Activated naive CD4-positive, alpha-beta T cell treated with anti-CD3 and anti-CD28 coated beads, Interleukin-2, amount 10 ng/mL, durations not matched to agents 7 days and 5 days (primary cell): ENCODE measurements around the gene NOVA2.

Experiments
- CTCF ChIA-PET: fragments of 350-600 bp; sonication (Branson Sonifier 250); formaldehyde crosslinking; loops from one replicate; lab custom pipeline; 2021; ENCODE audit warnings: antibody characterized with exemption; lab: Charles Lee
- DNase-seq: peaks from one replicate; pipeline ENCODE4 v3.0.0-alpha.2; 2020
- H3K27ac Mint-ChIP-seq: one replicate; pipeline ENCODE4 v1.8.0; 2021; ENCODE audit warnings: mild to moderate bottlenecking, moderate library complexity, mixed read lengths
- H3K27me3 Mint-ChIP-seq: one replicate; pipeline ENCODE4 v1.8.0; 2021; ENCODE audit warnings: mild to moderate bottlenecking, mixed read lengths
- H3K36me3 Mint-ChIP-seq: one replicate; pipeline ENCODE4 v1.8.0; 2021; ENCODE audit warnings: mixed read lengths
- H3K4me1 Mint-ChIP-seq: one replicate; pipeline ENCODE4 v1.8.0; 2021; ENCODE audit warnings: mixed read lengths
- H3K4me3 Mint-ChIP-seq: one replicate; pipeline ENCODE4 v1.8.0; 2021; ENCODE audit warnings: mild to moderate bottlenecking, moderate library complexity, mixed read lengths
- H3K9me3 Mint-ChIP-seq: one replicate; pipeline ENCODE4 v1.8.0; 2021; ENCODE audit warnings: mixed read lengths

NOVA2 gene

DNA sequence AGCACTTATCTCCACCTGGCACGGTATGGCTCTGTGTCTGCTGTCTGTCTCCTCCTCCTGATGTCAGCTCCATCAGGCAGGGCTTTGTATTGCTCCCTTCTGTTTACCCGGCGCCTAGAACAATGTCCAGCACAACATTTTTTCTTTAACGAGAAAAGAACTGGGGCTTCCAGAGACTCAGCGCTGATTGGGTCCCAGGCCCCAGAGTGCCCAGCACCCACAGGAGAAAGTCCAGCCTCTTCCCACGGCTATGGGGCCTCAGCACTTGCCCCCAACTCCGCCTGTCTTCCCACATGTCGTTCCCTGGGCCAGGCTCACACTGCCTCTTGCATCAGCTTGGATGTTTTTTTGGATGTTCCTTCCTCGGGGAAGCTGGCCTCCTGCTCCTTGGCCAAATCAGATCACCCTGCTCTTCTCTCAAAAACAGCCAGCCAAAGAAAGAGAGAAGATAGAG is 78.1 kb downstream of the NOVA2 start:
- Mint-ChIP-seq H3K9me3 (no peaks in the 10 kb centered on the region), H3K36me3 (peaks cover 28% of the 10 kb centered on the region), H3K4me1 (peaks cover 11% of the 10 kb centered on the region), H3K27me3 (no peaks in the 10 kb centered on the region), H3K27ac (no peak overlapping the region), H3K4me3 (no peak overlapping the region)
- no peak for DNase-seq
- CTCF ChIA-PET: interaction anchor here (1.0 kb wide), 1 partner anchor 12 kb away, joined by 4 read pairs; no protein-coding TSS in a partner anchor

DNA sequence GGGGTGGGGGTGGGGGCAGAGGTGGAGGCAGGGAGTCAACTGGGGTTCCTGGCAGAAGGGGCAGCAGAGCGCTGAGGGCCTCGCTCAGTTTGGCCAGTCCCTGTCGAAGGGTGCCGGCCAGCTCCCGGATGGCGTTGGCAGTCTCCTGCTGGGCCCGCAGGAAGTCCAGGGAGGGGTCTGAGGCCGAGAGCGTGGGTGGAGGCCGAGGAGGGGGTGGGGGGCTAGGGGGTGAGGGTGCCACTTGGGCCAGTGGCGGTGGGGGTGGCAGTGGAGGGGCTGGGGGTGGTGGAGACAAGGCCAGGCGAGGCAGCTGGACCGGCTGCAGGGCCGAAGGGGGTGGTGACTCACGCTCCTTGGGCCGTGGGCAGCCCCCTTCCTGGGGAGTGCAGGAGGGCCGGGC is 82.8 kb downstream of the NOVA2 start:
- CTCF ChIA-PET: no interaction called here
- Mint-ChIP-seq H3K4me3 (no peak overlapping the region), H3K9me3 (no peaks in the 10 kb centered on the region), H3K27ac (no peak overlapping the region), H3K27me3 (no peaks in the 10 kb centered on the region), H3K4me1 (peaks cover 16% of the 10 kb centered on the region), H3K36me3 (peaks cover 17% of the 10 kb centered on the region)
- no peak for DNase-seq

- Mint-ChIP-seq H3K27ac (no peak overlapping the region), H3K4me1 (peaks cover 21% of the 10 kb centered on the region), H3K27me3 (no peaks in the 10 kb centered on the region), H3K36me3 (peaks cover 7% of the 10 kb centered on the region), H3K4me3 (no peak overlapping the region), H3K9me3 (no peaks in the 10 kb centered on the region)
- CTCF ChIA-PET: interaction anchor here (1.3 kb wide), 1 partner anchor 12 kb away, joined by 3 read pairs; no protein-coding TSS in a partner anchor
- no peak for DNase-seq
Observed at GRCh38 chr19:45889210-45889885, 84.3 kb downstream of the NOVA2 start.

GRCh38 chr19:45887200-45887710 is 86.4 kb downstream of the NOVA2 start:
- Mint-ChIP-seq H3K36me3 (peaks cover 10% of the 10 kb centered on the region), H3K27ac (peak overlapping the region; percentile 96), H3K27me3 (no peaks in the 10 kb centered on the region), H3K4me3 (peak overlapping the region; percentile 90), H3K9me3 (no peaks in the 10 kb centered on the region), H3K4me1 (peaks cover 30% of the 10 kb centered on the region)
- CTCF ChIA-PET: interaction anchor here (0.7 kb wide), 1 partner anchor 7 kb away, joined by 3 read pairs; no protein-coding TSS in a partner anchor
- DNase-seq: no peak

DNA sequence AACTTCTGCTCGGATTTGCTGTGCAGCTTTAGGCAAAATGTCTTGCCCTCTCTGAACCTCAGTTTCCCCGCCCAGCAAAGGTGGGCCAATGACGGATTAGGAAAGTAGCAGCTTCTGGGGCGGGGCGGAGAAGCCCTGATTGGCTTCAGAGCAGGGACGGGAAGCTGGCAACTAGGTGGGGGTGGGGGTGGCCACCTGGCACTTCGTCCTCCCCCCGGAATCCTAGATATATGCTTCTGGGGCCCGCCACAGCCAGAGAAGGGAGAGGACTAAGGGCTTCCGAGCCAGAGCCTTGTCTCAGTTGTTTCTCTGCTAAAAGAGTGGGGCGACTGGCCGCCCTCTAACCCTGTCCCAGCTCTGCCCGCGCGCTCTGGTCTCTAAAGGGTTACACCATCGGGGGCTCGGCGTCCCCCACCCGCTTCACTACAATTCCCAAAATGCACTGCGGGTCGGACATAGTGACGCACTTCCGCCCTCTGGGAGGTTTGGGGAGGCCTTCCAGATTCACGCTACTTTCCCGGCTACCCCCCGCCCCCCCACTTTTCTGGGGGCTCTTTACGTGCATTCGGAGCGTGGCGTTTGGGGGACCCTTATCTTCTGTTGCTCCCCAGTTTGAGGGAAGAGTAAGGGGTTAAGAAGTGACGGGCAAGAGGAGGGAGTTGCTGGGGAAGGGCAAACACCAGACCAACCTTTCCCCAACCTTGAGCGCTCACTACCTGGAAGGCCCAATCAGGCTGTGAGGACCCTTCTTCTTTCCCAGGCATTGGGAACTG is 87.1 kb downstream of the NOVA2 start:
- H3K4me1 Mint-ChIP-seq: peaks cover 34% of the 10 kb centered on the region
- H3K27me3 Mint-ChIP-seq: peaks cover 4% of the 10 kb centered on the region
- peak; percentile 97 for DNase-seq
- peak overlapping the region; percentile 96 for H3K27ac Mint-ChIP-seq
- peaks cover 10% of the 10 kb centered on the region for H3K36me3 Mint-ChIP-seq
- peak overlapping the region; percentile 90 for H3K4me3 Mint-ChIP-seq
- no peaks in the 10 kb centered on the region for H3K9me3 Mint-ChIP-seq
- CTCF ChIA-PET: interaction anchor here (0.7 to 5.3 kb wide), 7 partner anchors 8 to 123 kb away, joined by 3 to 58 read pairs (median 5); partner anchors contain the start of genes FOXA3, MYPOP, SIX5 and SYMPK

GRCh38 chr19:45885556-45886426 is 87.9 kb downstream of the NOVA2 start, which contains the start of gene IRF2BP1:
Gene IRF2BP1 (minus strand): TSS chr19:45886141. CDS start chr19:45885774, 367 bp downstream.
- Mint-ChIP-seq H3K27ac (peak within 1 kb of the TSS; percentile 96), H3K9me3 (no peaks in the 10 kb centered on the region), H3K4me3 (peak within 1 kb of the TSS; percentile 90), H3K4me1 (peaks cover 40% of the 10 kb centered on the region), H3K36me3 (peaks cover 10% of the 10 kb centered on the region), H3K27me3 (peaks cover 12% of the 10 kb centered on the region)
- peak; percentile 94 for DNase-seq
- CTCF ChIA-PET: interaction anchor here (1.1 to 5.3 kb wide), 7 partner anchors 15 to 124 kb away, joined by 3 to 58 read pairs (median 5); partner anchors contain the start of genes FOXA3, MYPOP, SIX5 and SYMPK

DNA sequence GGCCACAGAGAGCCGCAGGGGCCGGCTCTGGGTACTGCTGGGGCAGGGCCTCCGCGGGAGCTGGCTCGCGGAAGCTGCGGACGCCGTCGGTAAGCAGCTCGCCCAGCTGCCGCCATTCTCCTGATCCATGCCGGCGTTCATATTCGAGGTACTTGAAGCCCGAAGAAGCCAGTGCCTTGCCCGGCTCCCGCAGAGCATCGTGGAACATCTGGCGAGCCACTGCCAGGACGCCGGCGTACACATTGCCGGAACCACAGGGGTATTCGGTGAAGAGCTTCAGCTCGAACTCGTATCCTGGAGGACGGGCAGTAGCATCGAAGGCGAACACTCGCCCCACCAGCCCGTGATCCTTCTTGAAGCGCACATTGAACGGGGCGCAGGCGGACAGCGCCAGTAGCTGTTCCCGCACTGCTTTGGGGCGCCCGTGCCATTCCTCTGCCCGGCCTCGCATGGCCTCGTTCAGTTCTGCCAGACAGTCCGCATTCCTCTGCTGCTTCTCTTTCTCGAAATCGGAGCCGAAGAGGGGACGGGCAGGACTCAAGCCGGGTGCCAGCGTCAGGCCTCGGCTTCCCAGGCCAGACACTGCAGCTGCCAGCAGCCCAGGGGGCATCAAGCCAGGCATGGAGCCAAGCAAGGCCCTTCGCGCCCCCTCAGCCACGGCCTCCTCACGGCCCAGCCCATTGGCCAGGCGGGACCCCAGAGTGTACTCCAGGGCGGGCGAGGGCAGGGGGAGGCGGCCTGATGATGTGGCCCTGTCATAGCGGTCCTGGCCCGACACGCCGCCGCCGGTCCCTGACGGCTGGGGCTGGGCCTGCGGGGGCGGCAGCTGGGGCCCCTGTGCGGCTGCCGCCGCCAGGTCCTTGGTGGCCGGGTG is 88.7 kb downstream of the NOVA2 start:
- Mint-ChIP-seq H3K27ac (no peak overlapping the region), H3K4me3 (peak overlapping the region; percentile 56), H3K9me3 (no peaks in the 10 kb centered on the region), H3K36me3 (peaks cover 6% of the 10 kb centered on the region), H3K4me1 (peaks cover 40% of the 10 kb centered on the region), H3K27me3 (peaks cover 14% of the 10 kb centered on the region)
- peak; percentile 40 for DNase-seq
- CTCF ChIA-PET: interaction anchor here (1.1 to 5.3 kb wide), 6 partner anchors 16 to 125 kb away, joined by 3 to 58 read pairs (median 5); partner anchors contain the start of genes FOXA3, SIX5 and SYMPK

DNA sequence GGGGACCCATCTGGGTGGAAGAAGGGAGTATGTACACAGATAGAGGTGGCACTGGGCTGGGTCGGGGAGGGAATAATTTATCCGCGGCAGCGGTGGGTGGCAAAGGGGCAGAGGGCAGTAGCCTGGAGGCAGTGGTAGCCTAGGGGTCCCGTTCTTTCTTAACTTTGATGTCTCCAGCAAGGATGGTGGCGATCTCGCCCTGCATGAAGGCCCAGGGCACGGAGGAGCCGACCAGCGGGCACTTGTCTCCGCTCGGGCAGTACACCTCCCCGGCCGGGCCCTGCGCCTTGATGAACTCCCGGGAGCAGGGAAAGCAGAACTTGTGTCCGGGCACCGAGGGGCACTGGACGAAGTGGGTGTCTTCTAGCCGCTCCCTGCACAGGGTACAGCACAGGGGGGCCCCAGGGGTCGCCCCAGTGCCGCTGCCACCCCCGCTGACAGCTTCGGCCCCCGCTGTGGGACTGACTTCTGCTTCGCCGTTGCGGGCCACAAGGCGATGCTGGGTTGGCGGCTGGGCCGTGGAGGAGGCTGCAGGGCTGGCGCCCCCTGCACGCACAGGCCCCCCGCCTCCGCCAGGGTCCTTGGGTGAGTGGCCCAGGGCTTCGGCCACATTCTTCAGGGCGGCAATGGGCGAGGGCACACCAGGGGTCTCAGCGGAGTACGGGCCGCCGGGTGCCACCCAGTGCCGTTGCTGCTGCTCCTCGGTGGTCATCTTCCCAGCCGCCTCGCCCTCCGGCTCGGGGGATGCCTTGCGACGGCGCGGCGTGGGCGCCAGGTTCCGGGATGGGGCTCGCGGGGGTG is 89.6 kb downstream of the NOVA2 start:
- Mint-ChIP-seq H3K27ac (peak overlapping the region; percentile 65), H3K9me3 (no peaks in the 10 kb centered on the region), H3K4me1 (peaks cover 40% of the 10 kb centered on the region), H3K36me3 (peaks cover 4% of the 10 kb centered on the region), H3K4me3 (peak overlapping the region; percentile 65), H3K27me3 (peaks cover 14% of the 10 kb centered on the region)
- CTCF ChIA-PET: interaction anchor here (1.1 to 5.3 kb wide), 3 partner anchors 17 to 114 kb away, joined by 3 to 58 read pairs (median 22); partner anchors contain the start of genes FOXA3, SIX5 and SYMPK
- no peak for DNase-seq
